Measurements from ENCODE around the gene FAIM.

Gene FAIM

DNA sequence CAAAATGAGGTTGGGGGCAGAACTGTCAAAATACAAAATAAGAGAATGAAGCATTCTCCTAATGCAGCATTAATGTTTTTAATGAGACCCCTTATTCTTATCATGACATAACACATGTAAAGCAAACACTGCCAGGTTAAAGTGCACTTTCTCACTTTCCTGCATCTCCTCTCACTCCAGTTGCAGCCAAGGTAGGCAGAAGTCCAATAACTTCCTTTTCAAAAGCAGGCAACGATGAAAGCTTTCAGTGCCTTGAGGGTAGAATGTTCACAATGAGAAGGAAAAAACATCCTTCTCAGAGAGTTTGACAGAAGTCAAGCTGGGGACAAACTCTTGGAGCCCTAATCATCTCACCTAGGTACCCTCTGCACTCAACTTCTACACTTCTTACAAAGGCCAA, 59.5 kb downstream of the FAIM start:
- no peak overlapping the region for H3K4ac ChIP-seq (ENCODE audit: low read depth, low read length)
- H4K8ac ChIP-seq (ENCODE audit: low read depth, low read length): no peak overlapping the region
- H3K27ac ChIP-seq (ENCODE audit: low read depth, low read length): no peak overlapping the region
- H2BK5ac ChIP-seq (ENCODE audit: low read depth, low read length, poor library complexity): no peak overlapping the region
- no peak overlapping the region for H3K4me2 ChIP-seq (ENCODE audit: low read length)
- H2AK5ac ChIP-seq (ENCODE audit: low read length): no peak overlapping the region
- no peak overlapping the region for H3K18ac ChIP-seq (ENCODE audit: low read length)
- no peaks in the 10 kb centered on the region for H3K79me1 ChIP-seq (ENCODE audit: low read length)
- H2AFZ ChIP-seq (ENCODE audit: insufficient read depth, low read length, poor library complexity): no peak overlapping the region
- no peaks in the 10 kb centered on the region for H3K79me2 ChIP-seq (ENCODE audit: control insufficient read depth, insufficient read depth, low read length, poor library complexity)
- H3K14ac ChIP-seq (ENCODE audit: low read length): no peak overlapping the region
- no peak overlapping the region for H4K12ac ChIP-seq (ENCODE audit: low read depth, low read length)
- WGBS (ENCODE audit: extremely low coverage, insufficient coverage, insufficient read length): no CpG with 5 or more reads among the region's 1 CpG
- no peaks in the 10 kb centered on the region for H3K27me3 ChIP-seq (ENCODE audit: insufficient read depth, low read length)
- DNase-seq: no peak
- H3K9me3 ChIP-seq (ENCODE audit: insufficient read depth, low read depth, low read length): no peaks in the 10 kb centered on the region
- H4K91ac ChIP-seq (ENCODE audit: low read depth, low read length): no peak overlapping the region
- peaks cover 5 to 8% of the 10 kb centered on the region in 2 experiments for H3K36me3 ChIP-seq (ENCODE audit: control insufficient read depth in 1 of 2, insufficient read depth in 2 of 2, low read length in 2 of 2)
- H2BK120ac ChIP-seq (ENCODE audit: insufficient read depth, low read length, poor library complexity): no peak overlapping the region
- no peak overlapping the region for H3K9ac ChIP-seq (ENCODE audit: low read length)
- H2BK12ac ChIP-seq (ENCODE audit: low read length): no peak overlapping the region
- no peak overlapping the region for H3K23ac ChIP-seq (ENCODE audit: low read length)
- no peak overlapping the region for H3K4me3 ChIP-seq (ENCODE audit: low read depth, low read length)
- H3K4me1 ChIP-seq (ENCODE audit: control insufficient read depth in 1 of 2, insufficient read depth in 2 of 2, low read length in 2 of 2): peaks cover 0 to 4% of the 10 kb centered on the region in 2 experiments

DNA sequence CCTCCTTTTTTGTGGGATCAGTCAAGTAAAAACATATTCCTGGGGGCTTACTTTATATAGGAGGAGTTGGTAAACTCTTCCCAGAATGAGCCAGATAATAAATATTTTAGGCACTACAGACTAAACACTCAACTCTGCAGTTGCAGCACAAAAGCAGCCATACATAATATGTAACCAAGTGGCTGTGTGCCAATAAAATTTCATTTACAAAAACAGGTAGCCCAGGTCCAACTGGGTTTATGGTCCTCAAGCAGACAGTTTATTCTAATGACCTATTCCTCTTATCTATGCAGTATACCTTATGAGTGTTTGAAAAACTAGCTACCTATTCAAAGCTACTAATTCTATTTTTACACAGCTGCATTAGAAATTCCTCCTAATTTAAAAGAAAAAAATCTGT, 61.8 kb downstream of the FAIM start:
- Histone ChIP-seq H3K36me3 (ENCODE audit: control insufficient read depth in 1 of 2, insufficient read depth in 2 of 2, low read length in 2 of 2) (peaks cover 3 to 5% of the 10 kb centered on the region in 2 experiments), H3K14ac (ENCODE audit: low read length) (no peak overlapping the region), H2BK12ac (ENCODE audit: low read length) (no peak overlapping the region), H3K79me2 (ENCODE audit: control insufficient read depth, insufficient read depth, low read length, poor library complexity) (no peaks in the 10 kb centered on the region), H4K8ac (ENCODE audit: low read depth, low read length) (no peak overlapping the region), H3K9ac (ENCODE audit: low read length) (no peak overlapping the region), H2AFZ (ENCODE audit: insufficient read depth, low read length, poor library complexity) (no peak overlapping the region), H3K27me3 (ENCODE audit: insufficient read depth, low read length) (no peaks in the 10 kb centered on the region), H3K4ac (ENCODE audit: low read depth, low read length) (no peak overlapping the region), H3K4me2 (ENCODE audit: low read length) (no peak overlapping the region), H3K4me3 (ENCODE audit: low read depth, low read length) (no peak overlapping the region), H3K18ac (ENCODE audit: low read length) (no peak overlapping the region), H2BK120ac (ENCODE audit: insufficient read depth, low read length, poor library complexity) (no peak overlapping the region), H4K12ac (ENCODE audit: low read depth, low read length) (no peak overlapping the region), H2BK5ac (ENCODE audit: low read depth, low read length, poor library complexity) (no peak overlapping the region), H3K27ac (ENCODE audit: low read depth, low read length) (no peak overlapping the region), H3K4me1 (ENCODE audit: control insufficient read depth in 1 of 2, insufficient read depth in 2 of 2, low read length in 2 of 2) (peaks cover 3 to 7% of the 10 kb centered on the region in 2 experiments), H3K9me3 (ENCODE audit: insufficient read depth, low read depth, low read length) (no peaks in the 10 kb centered on the region), H3K79me1 (ENCODE audit: low read length) (peaks cover 3% of the 10 kb centered on the region), H3K23ac (ENCODE audit: low read length) (no peak overlapping the region), H2AK5ac (ENCODE audit: low read length) (no peak overlapping the region), H4K91ac (ENCODE audit: low read depth, low read length) (no peak overlapping the region)
- no peak for DNase-seq

DNA sequence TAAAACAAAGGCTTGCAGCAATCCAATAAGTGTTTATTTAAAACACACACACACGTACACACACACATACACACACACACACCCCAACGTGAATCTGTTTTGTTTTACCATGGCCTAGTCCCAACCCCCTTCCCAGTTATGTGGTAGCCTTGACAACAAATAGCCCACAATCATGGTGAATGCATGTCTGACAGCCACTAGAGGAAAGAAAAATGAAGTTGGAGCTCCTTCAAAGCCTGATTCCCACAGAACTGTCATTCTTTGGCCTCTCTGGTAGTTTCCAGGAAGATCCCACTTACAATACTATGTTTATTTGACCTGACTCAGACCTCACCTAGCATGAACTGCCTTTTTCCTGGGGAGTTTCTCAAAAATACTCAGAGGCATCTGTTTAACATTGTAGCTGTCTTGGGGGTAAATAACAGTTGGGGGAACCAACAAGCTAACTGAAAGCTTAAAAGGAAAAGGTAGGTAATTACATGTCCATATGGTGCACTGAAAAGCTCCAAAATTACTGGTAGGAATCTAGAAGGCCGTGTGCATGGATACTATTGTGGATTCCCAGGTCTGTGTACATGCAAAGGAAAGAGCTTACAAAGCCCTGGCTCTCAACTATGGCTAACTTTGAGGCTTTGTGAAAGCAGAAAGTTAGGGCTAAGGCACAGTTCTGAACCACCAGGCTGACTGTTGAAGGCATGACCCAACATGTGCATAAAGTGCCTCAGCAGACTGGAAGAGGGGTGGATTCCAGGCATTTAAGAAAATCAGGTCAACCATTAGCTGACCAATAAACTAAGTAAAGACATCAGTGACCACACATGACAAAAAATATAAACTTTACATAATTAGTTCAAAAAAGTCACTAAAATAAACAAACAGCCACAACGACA, 65.3 kb downstream of the FAIM start:
- Histone ChIP-seq H3K4ac (ENCODE audit: low read depth, low read length) (peak overlapping the region; percentile 65), H2AFZ (ENCODE audit: insufficient read depth, low read length, poor library complexity) (no peak overlapping the region), H2AK5ac (ENCODE audit: low read length) (no peak overlapping the region), H4K12ac (ENCODE audit: low read depth, low read length) (no peak overlapping the region), H3K4me2 (ENCODE audit: low read length) (peak overlapping the region; percentile 28), H3K14ac (ENCODE audit: low read length) (no peak overlapping the region), H3K79me1 (ENCODE audit: low read length) (peaks cover 3% of the 10 kb centered on the region), H3K27me3 (ENCODE audit: insufficient read depth, low read length) (no peaks in the 10 kb centered on the region), H3K9me3 (ENCODE audit: insufficient read depth, low read depth, low read length) (peaks cover 2% of the 10 kb centered on the region), H2BK12ac (ENCODE audit: low read length) (no peak overlapping the region), H4K91ac (ENCODE audit: low read depth, low read length) (no peak overlapping the region), H3K27ac (ENCODE audit: low read depth, low read length) (peak overlapping the region; percentile 93), H2BK5ac (ENCODE audit: low read depth, low read length, poor library complexity) (peak overlapping the region; percentile 74), H3K36me3 (ENCODE audit: control insufficient read depth in 1 of 2, insufficient read depth in 2 of 2, low read length in 2 of 2) (peaks cover 7 to 8% of the 10 kb centered on the region in 2 experiments), H4K8ac (ENCODE audit: low read depth, low read length) (no peak overlapping the region), H2BK120ac (ENCODE audit: insufficient read depth, low read length, poor library complexity) (no peak overlapping the region), H3K23ac (ENCODE audit: low read length) (no peak overlapping the region), H3K4me3 (ENCODE audit: low read depth, low read length) (no peak overlapping the region), H3K18ac (ENCODE audit: low read length) (peak overlapping the region; percentile 33), H3K9ac (ENCODE audit: low read length) (no peak overlapping the region), H3K79me2 (ENCODE audit: control insufficient read depth, insufficient read depth, low read length, poor library complexity) (no peaks in the 10 kb centered on the region), H3K4me1 (ENCODE audit: control insufficient read depth in 1 of 2, insufficient read depth in 2 of 2, low read length in 2 of 2) (peaks cover 3 to 7% of the 10 kb centered on the region in 2 experiments)
- DNase-seq: peak; percentile 4 to 23
- WGBS (ENCODE audit: extremely low coverage, insufficient coverage, insufficient read length): no CpG with 5 or more reads among the region's 4 CpGs

DNA sequence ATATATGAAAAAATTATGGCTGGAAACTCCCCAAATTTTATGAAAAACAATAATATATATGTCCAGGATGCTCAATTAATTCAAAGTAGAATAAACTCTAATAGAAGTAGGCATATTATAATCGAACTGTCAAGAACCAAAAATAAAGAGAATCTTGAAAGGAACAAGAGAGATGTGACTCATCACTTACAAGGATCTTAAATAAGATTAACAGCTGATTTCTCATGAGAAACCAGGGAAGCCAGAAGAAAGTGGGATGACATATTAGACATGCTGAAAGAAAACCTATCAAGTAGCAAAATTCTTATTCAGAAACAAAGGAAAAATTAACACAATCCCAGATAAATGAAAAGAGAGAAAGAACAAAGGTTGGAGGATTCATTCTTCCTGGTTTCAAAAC, 66.8 kb downstream of the FAIM start:
- Histone ChIP-seq H3K23ac (ENCODE audit: low read length) (no peak overlapping the region), H3K4ac (ENCODE audit: low read depth, low read length) (no peak overlapping the region), H3K79me2 (ENCODE audit: control insufficient read depth, insufficient read depth, low read length, poor library complexity) (no peaks in the 10 kb centered on the region), H3K4me1 (ENCODE audit: control insufficient read depth in 1 of 2, insufficient read depth in 2 of 2, low read length in 2 of 2) (peaks cover 3 to 7% of the 10 kb centered on the region in 2 experiments), H3K4me3 (ENCODE audit: low read depth, low read length) (no peak overlapping the region), H3K14ac (ENCODE audit: low read length) (no peak overlapping the region), H3K79me1 (ENCODE audit: low read length) (peaks cover 3% of the 10 kb centered on the region), H3K4me2 (ENCODE audit: low read length) (no peak overlapping the region), H3K18ac (ENCODE audit: low read length) (no peak overlapping the region), H4K91ac (ENCODE audit: low read depth, low read length) (no peak overlapping the region), H2BK120ac (ENCODE audit: insufficient read depth, low read length, poor library complexity) (no peak overlapping the region), H3K27me3 (ENCODE audit: insufficient read depth, low read length) (no peaks in the 10 kb centered on the region), H2BK5ac (ENCODE audit: low read depth, low read length, poor library complexity) (no peak overlapping the region), H2AK5ac (ENCODE audit: low read length) (no peak overlapping the region), H4K12ac (ENCODE audit: low read depth, low read length) (no peak overlapping the region), H3K9me3 (ENCODE audit: insufficient read depth, low read depth, low read length) (peaks cover 2% of the 10 kb centered on the region), H3K9ac (ENCODE audit: low read length) (no peak overlapping the region), H3K27ac (ENCODE audit: low read depth, low read length) (no peak overlapping the region), H4K8ac (ENCODE audit: low read depth, low read length) (no peak overlapping the region), H3K36me3 (ENCODE audit: control insufficient read depth in 1 of 2, insufficient read depth in 2 of 2, low read length in 2 of 2) (peaks cover 5 to 8% of the 10 kb centered on the region in 2 experiments), H2BK12ac (ENCODE audit: low read length) (no peak overlapping the region), H2AFZ (ENCODE audit: insufficient read depth, low read length, poor library complexity) (no peak overlapping the region)
- no peak for DNase-seq
- no CpG with 5 or more reads among the region's 1 CpG for WGBS (ENCODE audit: extremely low coverage, insufficient coverage, insufficient read length)
